ENCODE results near the gene SP140.
"Not testable (repeated sequence)": the region's sequence is repeated elsewhere in the genome, so short reads cannot be mapped to it uniquely, and the experiment has no call there.

The SP140 gene

DNA sequence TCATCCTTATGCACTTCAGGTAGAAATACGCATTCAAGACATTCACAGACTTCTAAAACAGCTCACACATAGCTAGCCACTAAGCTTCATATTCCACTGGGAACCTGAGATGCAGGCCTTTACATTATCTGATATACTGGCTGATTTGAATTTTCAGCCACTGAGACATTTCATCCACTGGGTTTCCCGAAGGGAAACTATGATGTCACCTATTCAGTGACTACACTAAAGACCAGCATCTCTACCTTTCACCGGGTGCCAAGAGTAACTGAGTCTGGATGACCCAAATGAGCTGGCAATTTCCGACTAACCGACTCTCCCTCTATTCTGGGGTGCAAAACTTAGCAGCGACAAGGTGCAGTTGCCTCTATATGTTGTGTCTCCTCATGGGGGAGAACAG, 69.7 kb downstream of the SP140 start:
- DNase-seq, result no peak

DNA sequence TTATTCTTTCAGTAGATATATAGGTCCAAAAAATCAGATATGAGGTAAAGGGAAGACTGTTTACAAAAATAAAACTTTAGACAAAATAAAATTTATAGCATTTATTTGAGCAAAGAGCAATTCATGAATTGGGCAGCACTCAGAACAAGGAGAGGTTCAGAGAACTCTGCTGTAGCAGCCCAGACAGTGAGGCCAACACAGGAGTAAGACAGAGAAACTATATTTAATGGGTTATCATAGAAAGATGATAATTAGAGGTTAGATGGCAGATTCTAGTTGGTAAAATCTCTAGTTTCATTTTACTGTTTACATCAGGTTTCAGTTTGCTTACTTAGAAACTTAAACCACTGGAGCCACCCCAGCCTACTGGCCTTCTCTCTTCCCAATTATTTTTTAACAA, 71.4 kb downstream of the SP140 start:
- no peak for DNase-seq

- no peak for DNase-seq
Observed at GRCh38 chr2:230299618-230300017, 74.1 kb downstream of the SP140 start.

DNA sequence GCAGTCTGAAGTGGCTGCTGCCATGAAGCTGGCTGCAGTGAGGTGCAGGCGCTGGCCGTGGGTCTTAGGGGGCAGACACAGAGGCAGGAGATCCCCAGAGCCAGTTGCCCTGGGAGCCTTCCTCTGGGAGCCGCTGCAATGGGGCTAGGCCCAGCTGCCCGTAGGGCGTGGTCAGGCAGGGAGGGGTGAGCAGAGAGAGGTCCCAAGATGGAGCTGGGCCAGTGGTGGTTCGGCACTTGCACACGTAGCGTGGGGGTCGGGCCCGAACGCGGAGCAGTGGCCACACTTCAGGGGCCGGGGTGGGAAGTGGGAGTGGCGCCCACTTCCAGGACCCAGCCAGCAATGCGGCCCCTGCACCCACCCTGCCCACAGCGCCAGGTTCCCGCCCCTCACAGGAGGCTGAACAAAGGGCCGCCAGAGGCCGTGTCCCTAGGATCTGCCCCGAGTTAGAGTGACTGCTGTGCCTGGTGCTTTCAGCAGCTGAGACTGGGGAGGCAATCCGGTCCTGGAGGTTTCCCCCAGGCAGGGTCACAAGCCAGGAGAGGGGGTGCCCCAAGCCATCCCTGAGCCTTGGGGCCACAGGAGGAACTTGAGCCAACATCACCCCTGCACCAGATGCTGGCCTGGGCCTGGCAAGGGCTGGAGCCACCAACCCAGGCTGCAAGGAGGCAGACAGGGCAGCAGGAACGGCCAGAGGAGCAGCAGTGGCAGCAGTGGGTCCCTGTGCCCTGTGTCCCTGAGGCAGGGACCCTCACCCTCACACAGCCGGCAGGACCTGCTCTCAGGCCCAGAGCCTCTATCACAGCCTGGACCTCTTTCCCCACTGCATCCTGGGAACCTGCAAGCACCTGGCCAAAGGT, 80.1 kb downstream of the SP140 start:
- DNase-seq, result no peak

DNA sequence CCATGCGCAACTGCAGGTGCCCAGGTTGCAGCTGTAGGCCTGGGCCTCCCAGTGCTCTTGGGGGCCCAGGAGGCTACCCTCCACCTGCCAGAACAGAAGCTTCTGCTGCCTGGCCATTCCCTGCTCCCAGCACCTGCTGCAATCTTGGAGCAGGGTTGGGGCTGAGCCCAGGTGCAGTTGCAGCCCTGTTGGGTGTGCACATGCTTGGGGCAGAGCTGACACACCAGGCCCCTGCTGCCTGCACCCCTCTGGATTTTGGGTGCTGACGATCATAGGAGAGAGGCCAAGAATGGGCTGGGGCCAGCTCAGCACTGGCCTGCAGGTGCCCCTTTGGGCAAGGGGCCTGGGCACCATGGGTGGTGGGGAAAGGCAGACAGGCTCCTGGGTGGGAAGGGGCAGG, 80.9 kb downstream of the SP140 start:
- no peak for DNase-seq

- DNase-seq, result no peak
Observed at GRCh38 chr2:230307485-230307884, 81.9 kb downstream of the SP140 start.

DNA sequence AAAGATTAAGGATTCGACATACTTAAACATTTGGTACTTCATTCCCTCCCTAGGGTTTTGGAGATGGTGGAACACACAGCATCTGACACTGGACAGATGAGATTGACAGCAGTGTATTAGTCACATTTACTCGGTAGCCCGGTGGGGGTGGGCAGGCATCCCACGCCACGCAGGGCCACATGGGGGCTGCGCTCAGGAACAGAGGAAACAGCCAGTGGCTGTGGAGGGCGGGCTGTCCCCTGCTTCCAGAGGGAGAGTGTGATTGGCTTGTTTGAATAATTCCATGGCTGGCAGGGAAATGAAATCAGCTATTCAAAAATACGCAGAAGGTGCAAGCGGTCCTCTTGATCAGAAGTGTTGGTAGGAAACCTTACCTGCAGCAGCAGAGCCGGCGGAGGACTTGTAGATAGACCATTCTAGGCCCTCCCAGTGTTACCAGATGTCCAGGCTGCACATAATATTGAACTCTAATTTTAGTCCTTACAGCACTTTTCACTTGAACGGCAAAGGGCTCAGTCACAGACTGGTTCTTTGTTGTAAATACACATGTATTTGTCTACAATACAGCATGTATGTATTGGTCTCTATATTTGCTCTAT, 83.0 kb downstream of the SP140 start:
- no peak for DNase-seq

DNA sequence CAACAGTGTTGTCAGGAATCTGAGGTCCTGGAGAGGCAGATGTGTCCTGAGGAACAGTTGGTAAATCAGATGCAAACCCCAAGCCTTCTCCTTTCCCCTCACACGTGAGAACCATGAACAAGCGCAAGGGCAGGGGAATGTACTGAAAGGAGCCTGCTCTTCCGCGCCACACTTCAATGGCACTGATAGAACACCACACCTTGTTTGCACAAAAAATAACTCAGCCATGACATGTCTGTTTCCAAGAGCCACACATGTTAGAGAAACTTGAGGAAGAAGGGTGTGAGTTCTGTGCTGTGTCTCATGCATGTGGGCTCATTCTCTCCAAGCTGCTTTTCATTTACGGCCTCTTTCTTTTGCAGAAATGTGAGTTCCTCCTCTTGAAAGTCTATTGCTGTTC, 85.3 kb downstream of the SP140 start:
- not testable (repeated sequence) for DNase-seq

GRCh38 chr2:230311634-230312033, 86.1 kb downstream of the SP140 start:
- not testable (repeated sequence) for DNase-seq

GRCh38 chr2:230312638-230313037, 87.1 kb downstream of the SP140 start:
- DNase-seq, result no peak

- DNase-seq, result no peak
Observed at GRCh38 chr2:230317366-230317765, 91.8 kb downstream of the SP140 start.

DNA sequence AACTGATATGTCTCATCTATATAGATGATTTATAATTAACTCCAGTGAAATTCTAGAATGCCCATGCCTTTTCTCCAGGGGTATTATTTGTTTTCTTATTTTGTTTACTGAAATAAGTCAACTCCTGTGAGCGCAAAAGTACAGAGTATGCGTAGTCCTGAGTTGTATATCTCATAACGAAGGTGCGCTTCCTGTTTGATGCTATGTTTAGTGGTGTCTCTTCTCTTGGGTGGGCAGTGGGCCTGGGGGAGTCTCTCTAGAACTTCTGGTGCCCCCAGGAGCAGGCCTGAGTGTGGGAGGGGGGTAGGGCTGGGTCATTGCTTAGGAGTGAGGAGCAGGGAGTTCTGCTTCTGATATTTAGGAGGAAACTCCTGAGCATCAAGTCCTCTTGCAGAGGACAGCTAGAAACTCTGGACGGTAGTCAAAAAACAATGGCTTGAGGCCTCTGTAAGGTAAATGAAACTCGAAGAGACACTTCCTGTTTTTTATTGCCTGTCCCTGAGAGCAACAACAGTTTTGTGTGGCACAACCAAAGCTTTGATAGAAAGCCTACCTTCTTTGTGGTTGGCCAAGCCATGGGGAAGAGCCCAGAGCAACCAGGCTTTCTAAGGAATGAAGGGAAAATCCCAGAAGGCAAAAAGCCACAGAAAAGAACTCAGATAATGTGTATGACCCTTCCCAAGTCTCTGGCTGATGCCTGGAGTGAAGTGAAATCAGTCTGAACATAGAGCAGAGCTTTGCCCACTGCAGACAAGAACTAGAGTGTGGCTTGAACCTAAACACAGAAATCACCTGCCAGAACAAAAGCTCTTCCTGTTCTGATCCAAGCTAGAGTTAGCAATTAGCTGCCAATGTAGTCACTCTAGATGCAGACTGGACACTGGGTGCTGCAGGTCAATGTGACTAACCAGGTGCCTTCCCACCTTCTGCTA, 92.9 kb downstream of the SP140 start:
- DNase-seq, result no peak

GRCh38 chr2:230319211-230319862, 93.8 kb downstream of the SP140 start:
- DNase-seq, result peak; percentile 60

DNA sequence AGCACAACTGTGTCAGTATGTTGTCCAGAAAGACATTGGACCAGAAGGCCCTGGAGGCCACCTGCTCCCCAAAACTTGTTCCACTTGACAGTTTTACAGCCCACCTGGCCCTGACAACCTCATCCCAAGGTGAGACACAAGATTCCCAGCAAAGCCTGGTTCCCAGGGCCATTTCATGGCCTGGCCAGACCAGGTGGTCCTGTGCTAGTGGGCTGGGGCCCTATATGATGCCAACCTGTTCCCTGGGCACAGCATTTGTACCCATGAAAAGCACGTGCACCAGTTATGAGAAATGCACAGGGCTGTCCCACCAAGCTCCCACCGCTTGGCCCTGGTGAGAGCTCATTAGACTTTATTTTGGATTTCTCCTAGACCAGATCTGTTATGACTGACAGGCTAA, 95.5 kb downstream of the SP140 start:
- no peak for DNase-seq

GRCh38 chr2:230322561-230323384, 97.2 kb downstream of the SP140 start:
- no peak for DNase-seq

DNA sequence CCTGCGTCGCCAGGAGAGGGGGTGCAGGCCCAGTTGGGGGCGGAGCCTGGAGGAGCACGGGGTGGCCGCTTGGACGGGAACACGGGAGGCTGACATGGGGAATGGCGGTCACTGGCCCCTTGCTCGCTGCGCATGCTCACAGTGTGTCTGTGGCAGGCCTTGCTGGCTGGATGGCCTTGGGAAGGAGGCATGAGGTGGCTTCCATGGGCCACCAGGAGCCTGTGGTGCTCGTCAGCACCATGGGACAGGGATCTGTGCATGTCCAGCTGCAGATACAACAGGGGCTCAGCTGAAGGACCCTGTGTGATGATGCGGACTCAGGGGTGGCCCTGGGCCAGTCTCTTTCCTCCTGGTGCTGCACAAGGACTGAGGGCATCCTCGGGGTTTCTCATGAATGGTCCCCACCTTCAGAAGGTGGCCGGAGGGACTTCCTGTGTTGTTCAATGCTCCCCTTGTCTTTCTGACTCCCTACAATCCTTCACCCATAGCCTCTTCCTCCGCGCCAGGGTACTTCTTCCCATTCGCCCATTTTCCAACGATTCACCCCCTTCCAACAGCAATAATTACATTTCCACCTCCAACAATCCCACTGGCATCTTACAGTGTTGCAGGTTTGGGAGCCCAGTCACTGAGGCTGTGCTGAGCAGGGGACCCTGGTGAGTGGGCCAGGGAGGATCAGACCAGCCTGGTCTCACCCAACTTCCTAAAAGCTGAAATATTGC, 98.0 kb downstream of the SP140 start:
- no peak for DNase-seq

GRCh38 chr2:230324503-230324902, 99.0 kb downstream of the SP140 start:
- no peak for DNase-seq

DNA sequence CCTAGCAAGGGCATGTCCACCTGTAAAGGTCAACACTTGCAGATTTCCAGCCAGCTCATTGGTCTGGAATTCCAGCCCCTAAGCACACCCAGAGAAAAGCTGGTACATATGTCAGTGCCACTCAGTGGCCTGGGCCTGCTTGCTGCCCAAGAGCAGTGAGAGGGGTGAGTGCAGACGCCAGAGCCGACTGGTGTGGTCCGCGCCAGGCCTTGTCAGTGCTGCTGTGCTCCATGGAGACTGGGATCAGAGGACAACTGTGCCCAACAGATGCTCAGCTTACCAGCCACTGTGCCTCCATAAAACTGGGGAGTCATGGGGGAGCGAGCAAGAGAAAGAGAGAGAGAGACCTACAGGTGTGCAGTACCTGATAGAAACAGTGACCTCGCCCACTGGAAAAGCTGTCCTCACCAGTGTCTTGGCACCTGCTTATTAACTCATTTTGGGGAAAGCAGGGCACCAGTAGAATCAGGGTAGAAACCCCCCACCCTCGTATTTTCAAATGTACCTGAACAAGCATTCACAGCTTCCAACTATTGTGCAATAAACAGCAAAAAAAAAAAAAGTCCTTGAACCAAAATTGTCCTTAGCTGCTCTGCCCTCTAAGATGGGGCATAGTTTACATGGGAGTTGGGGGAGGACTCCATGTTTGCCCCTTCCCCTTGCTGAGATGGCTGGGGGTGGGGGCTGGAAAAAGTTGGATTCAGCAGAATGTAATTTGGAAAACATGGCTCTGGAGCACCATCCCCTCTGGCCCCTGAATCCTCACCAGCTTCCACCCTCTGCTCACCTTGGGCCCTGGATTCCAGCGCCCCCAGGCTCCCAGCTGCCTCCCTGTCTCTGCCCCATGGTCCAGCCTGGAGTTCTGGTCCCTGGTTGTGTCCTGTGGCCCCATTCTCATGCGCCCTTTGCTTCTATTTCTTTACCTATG, 100.0 kb downstream of the SP140 start:
- DNase-seq, result no peak

DNA sequence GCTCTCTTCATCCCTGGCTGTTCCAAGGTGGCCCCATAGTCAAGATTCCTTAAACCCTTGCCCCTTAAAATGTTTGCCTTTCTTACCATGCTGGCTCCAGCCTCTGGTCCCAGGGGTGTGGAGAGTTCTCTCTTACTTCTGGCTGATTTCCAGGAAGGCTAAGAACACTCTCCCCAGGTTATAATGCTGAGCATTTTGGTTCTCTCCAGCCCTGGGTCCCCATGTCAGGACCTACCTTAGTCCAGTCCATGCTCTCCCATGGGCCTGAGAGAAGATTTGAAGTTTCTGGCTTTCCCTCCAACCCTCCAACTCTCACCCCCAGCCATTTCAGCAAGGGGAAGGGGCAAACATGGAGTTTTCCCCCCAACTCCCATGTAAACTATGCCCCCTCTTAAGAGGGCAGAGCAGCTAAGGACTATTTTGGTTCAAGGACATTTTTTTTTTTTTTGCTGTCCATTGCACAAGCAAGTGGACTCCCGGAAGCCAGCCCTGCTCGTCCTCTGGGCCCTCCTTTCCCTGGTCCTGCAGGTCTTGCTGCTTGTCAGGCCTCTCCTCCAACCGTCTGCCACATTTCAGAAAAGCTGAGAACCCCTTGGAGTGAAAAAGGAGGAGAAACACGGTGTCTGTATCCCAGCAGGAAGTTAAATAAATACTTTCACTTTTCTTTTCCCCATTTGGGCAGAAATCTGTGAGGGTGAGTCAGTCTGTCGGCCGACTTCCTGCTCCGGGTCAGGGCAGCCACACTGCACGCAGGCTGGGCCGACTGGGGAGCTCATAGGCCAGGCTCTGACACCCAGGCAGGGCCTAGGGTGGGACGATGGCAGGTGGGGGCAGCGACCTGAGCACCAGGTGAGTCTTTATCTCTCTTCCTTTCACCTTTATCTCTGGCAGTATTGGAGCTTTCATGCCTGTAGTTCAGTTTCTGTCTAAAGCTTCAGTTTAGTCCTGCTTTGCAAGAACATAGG, 101.2 kb downstream of the SP140 start, which contains the start of gene SP140L:
TSS of gene SP140L (plus strand) at position 741 of the 965 bp plus-strand sequence. CDS start at position 818, 77 bp downstream.
- peak; percentile 81 for DNase-seq
